A549 treated with CORT108297 at 1 μM for 4 hours (cell line): ENCODE data around the gene CADM1. TPM values are rescaled to one million over a fixed set of nuclear protein-coding genes. Genes with fewer than 3 reads are reported as not detected.

Source experiments
- total RNA-seq: library from RNA; stranded (reverse); fragments of 200-300 nt; extraction: Qiagen RNA extraction; gene quantifications from 5 replicates; pipeline ENCODE4 v1.2.3, GENCODE V29; 2022

The CADM1 gene
- total RNA-seq = 16.1 to 26.0 TPM (median 22.8 TPM) in 5 replicates

GRCh38 chr11:115504276-115505158 lies at the start of gene CADM1:
Gene CADM1, minus strand, starts transcription at chr11:115504415.

